HepG2 (cell line): ENCODE measurements around the gene DDX1. TPM values are rescaled to one million over a fixed set of nuclear protein-coding genes. Genes with fewer than 3 reads are reported as not detected.

Experiments
- ATAC-seq: fragments of 200-7000 bp; cut with Tn5 transposase; 3 replicates; pipeline ENCODE4 v1.9.1; 2020; ENCODE audit warnings: mild to moderate bottlenecking, moderate library complexity
- BruUV-seq: library from RNA; stranded (reverse); fragments of 400-500 nt; replicated peaks from 2 replicates; lab custom pipeline; 2021; lab: Mats Ljungman, UMichigan
- CTCF ChIA-PET: fragments of 300-600 bp; formaldehyde crosslinking; extraction: SDS; loops from one replicate; lab custom pipeline; 2021; ENCODE audit warnings: low total read pairs, inconsistent platforms, low intra/inter-chr PET ratio; lab: Yijun Ruan, JAX
- POLR2A ChIA-PET: fragments of 350-600 bp; sonication (Branson Sonifier 250); formaldehyde crosslinking; loops from one replicate; lab custom pipeline; 2020; ENCODE audit warnings: antibody characterized with exemption, inconsistent platforms; lab: Yijun Ruan, JAX
- DNase-seq: peaks from one replicate; pipeline ENCODE4 v3.0.0-alpha.2; 2015; ENCODE audit warnings: low spot score
- FAIRE-seq: peaks from 3 replicates; lab custom pipeline; 2011; peaks lifted over from hg19 to GRCh38; lab: Jason Lieb, UNC
- H2AFZ ChIP-seq: one replicate; pipeline ENCODE4 v1.6.1; 2011; ENCODE audit warnings: low read length, inconsistent platforms
- H3K27ac ChIP-seq: fragments of 300-600 bp; 3 replicates; pipeline ENCODE4 v1.8.0; 2011; ENCODE audit warnings: mixed run types, mild to moderate bottlenecking, mixed read lengths, low read length, inconsistent platforms; ENCODE audit not compliant: insufficient read depth; ENCODE audit errors: extremely low read length
- H3K27me3 ChIP-seq, 2 experiments: fragments of 200-600 bp in 1 of 2; 2 replicates in 1 of 2; 3 replicates in 1 of 2; pipeline versions ENCODE4 v1.6.0 to v1.8.0; 2011; ENCODE audit warnings: low read length in 2 of 2, mild to moderate bottlenecking in 2 of 2, moderate library complexity in 2 of 2, inconsistent platforms in 1 of 2; ENCODE audit not compliant: insufficient read depth in 2 of 2, control insufficient read depth in 1 of 2
- H3K36me3 ChIP-seq, 2 experiments: fragments of 200-600 bp in 1 of 2; replicated peaks in 1 of 2; 2 replicates in 1 of 2; 3 replicates in 1 of 2; pipeline versions ENCODE4 v1.5.1 to v1.8.0; 2011; ENCODE audit warnings: low read length in 2 of 2, inconsistent platforms in 1 of 2; ENCODE audit not compliant: insufficient read depth in 2 of 2, control insufficient read depth in 1 of 2
- H3K4me1 ChIP-seq: 2 replicates; pipeline ENCODE4 v1.5.1; 2012; ENCODE audit warnings: low read length, inconsistent platforms; ENCODE audit not compliant: insufficient read depth
- H3K4me2 ChIP-seq: 2 replicates; pipeline ENCODE4 v1.6.0; 2011; ENCODE audit warnings: low read depth, low read length, inconsistent platforms
- H3K4me3 ChIP-seq, 3 experiments: fragments of 200-600 bp in 1 of 3; sonication (generic), shearing (Covaris generic) in 1 of 3; replicated peaks in 1 of 3; 2 replicates each; pipeline ENCODE4 v1.5.1; 2011 to 2016; ENCODE audit warnings: low read length in 3 of 3, inconsistent platforms in 2 of 3, low read depth in 2 of 3, mild to moderate bottlenecking in 2 of 3, control low read depth in 1 of 3, mixed read lengths in 1 of 3; ENCODE audit not compliant: insufficient read depth in 1 of 3
- H3K79me2 ChIP-seq: one replicate; pipeline ENCODE4 v1.6.1; 2011; ENCODE audit warnings: low read length, inconsistent platforms; ENCODE audit not compliant: insufficient read depth
- H3K9ac ChIP-seq: 2 replicates; pipeline ENCODE4 v1.6.0; 2011; ENCODE audit warnings: mild to moderate bottlenecking, low read depth, low read length, inconsistent platforms; ENCODE audit not compliant: insufficient read depth
- H3K9me3 ChIP-seq: 2 replicates; pipeline ENCODE4 v1.5.1; 2012; ENCODE audit warnings: mild to moderate bottlenecking, low read length
- H4K20me1 ChIP-seq: 2 replicates; pipeline ENCODE4 v1.6.0; 2011; ENCODE audit warnings: inconsistent platforms, mild to moderate bottlenecking, low read length, moderate library complexity; ENCODE audit not compliant: insufficient read depth
- ADNP ChIP-seq: sonication (generic); formaldehyde crosslinking; IDR thresholded peaks from 2 replicates; pipeline ENCODE4 v1.4.0; 2020; ENCODE audit warnings: missing genetic modification reagents
- CAMTA2 ChIP-seq: sonication (generic); formaldehyde crosslinking; IDR thresholded peaks from 2 replicates; pipeline ENCODE4 v1.4.0; 2020; ENCODE audit warnings: mild to moderate bottlenecking, missing genetic modification reagents, borderline replicate concordance
- GZF1 ChIP-seq: sonication (generic); formaldehyde crosslinking; IDR thresholded peaks from 2 replicates; pipeline ENCODE4 v1.5.1; 2020; ENCODE audit warnings: mild to moderate bottlenecking, missing genetic modification reagents
- KIAA2018 ChIP-seq: sonication (generic); formaldehyde crosslinking; IDR thresholded peaks from 2 replicates; pipeline ENCODE4 v1.5.0; 2020; ENCODE audit warnings: mild to moderate bottlenecking, missing genetic modification reagents, borderline replicate concordance
- KLF16 ChIP-seq, 2 experiments: sonication (generic) in 1 of 2; formaldehyde crosslinking in 1 of 2; IDR thresholded peaks; 2 replicates each; pipeline versions ENCODE4 v1.6.1 to v1.8.0; 2016 to 2023; ENCODE audit warnings: missing genetic modification reagents in 2 of 2, missing compliant biosample characterization in 1 of 2
- MBD4 ChIP-seq: IDR thresholded peaks from 2 replicates; pipeline ENCODE4 v1.6.1; 2012; ENCODE audit warnings: low read length, inconsistent platforms, borderline replicate concordance
- RELA ChIP-seq: sonication (generic); formaldehyde crosslinking; IDR thresholded peaks from 2 replicates; pipeline ENCODE4 v1.4.0; 2020; ENCODE audit warnings: missing genetic modification reagents
- SMC3 ChIP-seq: IDR thresholded peaks from 2 replicates; pipeline ENCODE4 v1.6.1; 2011; ENCODE audit warnings: low read length, improper control_type of control experiment
- ZNF569 ChIP-seq: sonication (generic); formaldehyde crosslinking; IDR thresholded peaks from 2 replicates; pipeline ENCODE4 v1.5.0; 2020; ENCODE audit warnings: mild to moderate bottlenecking, missing genetic modification reagents, moderate library complexity, borderline replicate concordance
- ZSCAN22 ChIP-seq: sonication (generic); formaldehyde crosslinking; IDR thresholded peaks from 2 replicates; pipeline ENCODE4 v1.4.0; 2020; ENCODE audit warnings: mild to moderate bottlenecking, missing genetic modification reagents
- WGBS: methylation state at CpG from one replicate; pipeline ENCODE4 v1.1.6; 2017; ENCODE audit warnings: low lambda C conversion rate; 5-methylcytosine and 5-hydroxymethylcytosine counted together
- in situ Hi-C: cut with HindIII; loops from 2 replicates; pipeline ENCODE4 v1.10.0; 2017; ENCODE audit warnings: low pct_unique_long_range_greater_than_20kb; ENCODE audit not compliant: extremely low pct_ligation_motif_present
- intact Hi-C: fragments of 100-400 bp; cut with micrococcal nuclease; formaldehyde crosslinking; loops from one replicate; pipeline ENCODE4 v1.10.0; 2022; ENCODE audit not compliant: unreplicated experiment
- polyA plus RNA-seq, 8 experiments: library from polyadenylated mRNA; depleted of rRNA in 3 of 8; stranded (reverse) in 7 of 8; unstranded in 1 of 8; fragments of >200 nt; fragmentation: Illumina TruSeq in 4 of 8; extraction: Trizol in 4 of 8; gene quantifications; 2 replicates each; pipeline versions ENCODE4 v1.2.1 to v1.2.3, GENCODE V29; 2011 to 2016; ENCODE audit warnings: low read depth in 4 of 8, missing spikeins in 1 of 8, mixed read lengths in 1 of 8; ENCODE audit not compliant: insufficient read depth in 1 of 8
- total RNA-seq, 5 experiments: library from RNA; depleted of rRNA; stranded (reverse); fragments of >200 nt; fragmentation: Illumina TruSeq; extraction: Trizol; gene quantifications; 2 replicates each; pipeline ENCODE4 v1.2.3, GENCODE V29; 2016; ENCODE audit warnings: low read depth in 1 of 5
- TF ChIP-seq, protein P1 (sequence below): sonication (generic); formaldehyde crosslinking; IDR thresholded peaks from 2 replicates; pipeline ENCODE4 v1.4.0; 2020; ENCODE audit warnings: low read depth, missing genetic modification reagents

The DDX1 gene
- total and polyA plus RNA-seq, 2 of the 13 experiments (the other 11 are each of a cell fraction or from before 2014, with no cell fraction given): 81.6 to 130 TPM

DNA sequence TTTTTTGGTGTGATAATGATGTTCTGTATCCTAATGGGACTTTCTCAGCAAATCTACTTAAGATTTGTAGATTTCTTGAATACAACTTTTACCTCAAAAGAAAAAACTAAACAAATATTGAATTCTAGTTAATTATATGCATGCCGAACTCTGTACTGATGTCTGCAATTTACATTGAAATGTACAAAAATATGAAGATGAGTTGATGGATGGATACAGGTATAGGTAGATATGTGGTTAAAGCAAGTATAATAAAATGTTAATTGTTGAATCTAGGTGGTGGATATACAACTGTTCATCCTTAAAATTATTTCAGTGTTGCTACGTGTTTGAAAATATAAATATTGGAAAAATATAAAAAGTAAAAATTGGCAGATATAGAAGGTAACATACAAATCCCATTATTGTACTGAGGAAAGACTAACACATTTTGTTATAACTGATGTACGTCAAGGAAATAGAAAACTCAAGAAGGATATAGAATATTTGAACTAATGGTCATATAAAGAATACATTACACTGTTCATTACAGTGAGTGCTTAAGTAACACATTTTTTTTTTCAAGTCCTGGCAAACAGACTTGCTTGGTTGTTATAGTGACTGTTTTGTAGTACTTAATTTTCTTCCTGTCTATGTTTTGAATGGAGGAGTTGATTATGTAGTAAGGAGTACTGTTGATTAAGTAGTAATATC lies 33.8 kb downstream of the DDX1 start:
- ATAC-seq (no peak), DNase-seq (no peak), FAIRE-seq (no peak)
- no TSS peak for BruUV-seq
- Histone ChIP-seq H4K20me1 (no peaks in the 10 kb centered on the region), H3K27me3 (no peaks in the 10 kb centered on the region), H3K4me2 (no peak overlapping the region), H3K4me1 (peaks cover 12% of the 10 kb centered on the region), H3K4me3 (no peak overlapping the region), H3K79me2 (no peaks in the 10 kb centered on the region), H3K36me3 (peaks cover 14 to 92% of the 10 kb centered on the region in 2 experiments), H3K27ac (no peak overlapping the region), H3K9me3 (no peaks in the 10 kb centered on the region), H3K9ac (no peak overlapping the region), H2AFZ (no peak overlapping the region)
- intact Hi-C loops: no loop called here
- WGBS: over 99% methylated on average over 3 of the region's 3 CpGs
- ChIA-PET POLR2A (no interaction called here), CTCF (no interaction called here)
- in situ Hi-C loops: loop anchor here (25.0 kb wide), 1 partner anchor 112 kb away; no protein-coding TSS in a partner anchor
- TF ChIP-seq ZNF569 (CRISPR knock-in tag) (no peak), ADNP (CRISPR knock-in tag) (no peak), KIAA2018 (CRISPR knock-in tag) (no peak), ZSCAN22 (no peak), SMC3 (no peak), CAMTA2 (CRISPR knock-in tag) (no peak), GZF1 (CRISPR knock-in tag) (no peak), RELA (CRISPR knock-in tag) (no peak), MBD4 (no peak), KLF16 (CRISPR knock-in tag; IDR thresholded peaks at IDR 0.05) (no peak)
- TF ChIP-seq, protein P1, sequence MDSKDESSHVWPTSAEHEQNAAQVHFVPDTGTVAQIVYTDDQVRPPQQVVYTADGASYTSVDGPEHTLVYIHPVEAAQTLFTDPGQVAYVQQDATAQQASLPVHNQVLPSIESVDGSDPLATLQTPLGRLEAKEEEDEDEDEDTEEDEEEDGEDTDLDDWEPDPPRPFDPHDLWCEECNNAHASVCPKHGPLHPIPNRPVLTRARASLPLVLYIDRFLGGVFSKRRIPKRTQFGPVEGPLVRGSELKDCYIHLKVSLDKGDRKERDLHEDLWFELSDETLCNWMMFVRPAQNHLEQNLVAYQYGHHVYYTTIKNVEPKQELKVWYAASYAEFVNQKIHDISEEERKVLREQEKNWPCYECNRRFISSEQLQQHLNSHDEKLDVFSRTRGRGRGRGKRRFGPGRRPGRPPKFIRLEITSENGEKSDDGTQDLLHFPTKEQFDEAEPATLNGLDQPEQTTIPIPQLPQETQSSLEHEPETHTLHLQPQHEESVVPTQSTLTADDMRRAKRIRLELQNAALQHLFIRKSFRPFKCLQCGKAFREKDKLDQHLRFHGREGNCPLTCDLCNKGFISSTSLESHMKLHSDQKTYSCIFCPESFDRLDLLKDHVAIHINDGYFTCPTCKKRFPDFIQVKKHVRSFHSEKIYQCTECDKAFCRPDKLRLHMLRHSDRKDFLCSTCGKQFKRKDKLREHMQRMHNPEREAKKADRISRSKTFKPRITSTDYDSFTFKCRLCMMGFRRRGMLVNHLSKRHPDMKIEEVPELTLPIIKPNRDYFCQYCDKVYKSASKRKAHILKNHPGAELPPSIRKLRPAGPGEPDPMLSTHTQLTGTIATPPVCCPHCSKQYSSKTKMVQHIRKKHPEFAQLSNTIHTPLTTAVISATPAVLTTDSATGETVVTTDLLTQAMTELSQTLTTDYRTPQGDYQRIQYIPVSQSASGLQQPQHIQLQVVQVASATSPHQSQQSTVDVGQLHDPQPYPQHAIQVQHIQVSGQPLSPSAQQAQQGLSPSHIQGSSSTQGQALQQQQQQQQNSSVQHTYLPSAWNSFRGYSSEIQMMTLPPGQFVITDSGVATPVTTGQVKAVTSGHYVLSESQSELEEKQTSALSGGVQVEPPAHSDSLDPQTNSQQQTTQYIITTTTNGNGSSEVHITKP (CRISPR knock-in tag): no peak
